ENCODE results near the gene VPS13C.

VPS13C gene

DNA sequence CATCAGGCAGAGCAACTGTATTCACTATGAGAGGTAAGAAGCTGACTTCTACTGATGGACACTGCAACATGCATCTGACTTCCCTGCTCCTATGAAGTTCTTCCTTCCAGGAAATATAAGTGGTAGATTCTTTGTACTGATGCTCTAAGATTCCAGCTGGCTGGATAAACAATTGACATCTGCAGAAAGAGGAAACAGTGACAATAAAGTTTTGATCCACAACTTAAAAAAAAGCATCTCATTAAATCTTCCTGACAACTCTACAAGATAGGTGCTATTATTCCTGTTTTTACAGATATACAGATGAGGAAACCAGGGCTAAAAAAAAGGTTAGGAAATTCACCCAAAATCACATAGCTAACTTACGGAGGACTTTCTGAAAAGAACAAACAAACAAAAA lies 142.8 kb downstream of the VPS13C start:
- no peak for DNase-seq

DNA sequence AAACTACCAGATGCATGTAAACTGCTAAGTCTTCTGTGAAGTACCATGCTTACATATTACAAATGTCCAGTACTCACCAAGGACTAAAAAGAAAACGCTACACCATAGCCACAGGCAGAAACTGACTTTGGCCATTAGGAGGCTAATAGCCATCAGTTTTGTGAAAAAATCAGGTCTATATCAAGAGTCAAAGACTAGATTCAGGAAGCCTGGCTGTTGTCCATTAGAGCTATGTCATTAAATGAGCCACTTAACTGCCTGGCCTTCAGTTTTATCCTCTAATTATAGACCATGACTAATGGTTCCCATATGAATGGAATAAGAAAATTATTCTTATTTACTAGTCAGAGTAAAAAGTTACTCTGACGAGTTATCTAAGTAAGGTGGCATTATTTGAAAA lies 144.1 kb downstream of the VPS13C start:
- DNase-seq = no peak

DNA sequence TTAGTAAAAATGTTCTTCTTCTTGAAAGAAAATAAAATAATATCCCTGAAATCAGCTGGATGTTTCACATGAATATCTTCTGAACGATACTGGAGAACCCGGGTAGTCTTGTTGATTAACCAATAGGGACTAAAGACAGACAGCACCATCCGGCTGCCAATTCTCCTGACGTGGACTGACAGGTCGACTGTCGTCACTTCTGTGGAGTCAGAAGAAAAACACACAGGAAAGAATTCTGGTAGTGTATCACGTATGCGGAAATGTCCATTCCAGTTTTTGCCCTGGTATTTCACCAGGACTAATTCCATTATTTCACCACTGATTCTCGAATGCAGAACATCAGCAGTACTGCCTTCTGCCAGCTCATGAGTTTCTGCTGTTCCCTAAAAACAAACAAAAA lies 144.6 kb downstream of the VPS13C start:
- DNase-seq = no peak

DNA sequence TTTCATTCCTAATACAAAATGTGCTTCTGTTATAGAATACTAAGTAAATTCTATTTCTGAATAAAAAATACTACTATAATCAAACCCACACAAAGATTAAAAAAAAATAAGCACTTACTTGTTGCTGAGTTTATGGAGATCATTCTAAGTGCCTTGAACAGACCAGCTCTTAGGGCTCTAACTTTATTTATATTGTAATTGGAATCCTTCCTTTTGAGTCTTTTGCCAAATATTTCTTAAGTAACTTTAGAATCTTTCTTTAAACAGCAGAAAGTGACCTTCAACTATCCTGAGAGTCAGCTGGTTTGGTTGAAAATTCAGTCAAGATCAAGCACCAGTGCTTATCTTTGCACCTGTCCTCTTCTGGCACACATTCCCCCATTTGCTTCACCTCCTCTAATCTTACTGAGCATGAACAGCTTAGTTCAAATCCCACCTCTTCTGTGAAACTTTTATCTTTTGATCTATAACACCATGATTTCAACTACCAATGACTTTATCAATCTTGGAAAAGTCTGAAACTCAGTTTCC lies 149.3 kb downstream of the VPS13C start:
- no peak for DNase-seq

DNA sequence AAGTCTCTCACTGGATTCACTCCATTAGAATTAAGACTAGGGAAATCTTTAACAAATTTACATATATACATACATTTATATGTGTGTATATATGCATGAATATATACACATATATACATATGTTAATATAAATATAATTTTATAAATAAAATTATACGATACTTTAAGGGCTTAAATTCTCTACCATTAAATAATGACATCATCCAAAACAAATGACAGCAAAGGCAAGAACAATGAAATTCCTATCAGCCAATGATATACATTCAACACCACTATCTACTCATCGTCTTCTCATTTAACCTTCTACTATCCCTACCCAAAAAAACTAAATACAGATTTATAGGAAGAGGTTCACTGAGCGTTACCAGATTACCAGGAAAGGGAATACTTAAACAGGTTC lies 152.0 kb downstream of the VPS13C start:
- no peak for DNase-seq

DNA sequence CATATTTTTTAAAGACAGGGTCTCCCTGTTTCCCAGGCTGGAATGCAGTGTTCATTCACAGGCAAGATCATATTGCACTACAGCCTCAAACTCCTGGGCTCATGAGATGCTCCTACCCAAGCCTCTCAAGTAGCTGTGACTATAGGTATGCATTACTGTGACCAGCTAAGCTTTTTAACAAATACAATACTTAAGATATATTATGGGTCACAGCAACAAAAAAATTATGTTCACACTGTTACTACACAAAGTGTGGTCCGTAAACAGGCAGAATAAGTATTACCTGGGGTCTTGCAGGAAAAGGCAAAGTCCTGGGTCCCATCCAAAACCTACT lies 152.5 kb downstream of the VPS13C start:
- DNase-seq = no peak

DNA sequence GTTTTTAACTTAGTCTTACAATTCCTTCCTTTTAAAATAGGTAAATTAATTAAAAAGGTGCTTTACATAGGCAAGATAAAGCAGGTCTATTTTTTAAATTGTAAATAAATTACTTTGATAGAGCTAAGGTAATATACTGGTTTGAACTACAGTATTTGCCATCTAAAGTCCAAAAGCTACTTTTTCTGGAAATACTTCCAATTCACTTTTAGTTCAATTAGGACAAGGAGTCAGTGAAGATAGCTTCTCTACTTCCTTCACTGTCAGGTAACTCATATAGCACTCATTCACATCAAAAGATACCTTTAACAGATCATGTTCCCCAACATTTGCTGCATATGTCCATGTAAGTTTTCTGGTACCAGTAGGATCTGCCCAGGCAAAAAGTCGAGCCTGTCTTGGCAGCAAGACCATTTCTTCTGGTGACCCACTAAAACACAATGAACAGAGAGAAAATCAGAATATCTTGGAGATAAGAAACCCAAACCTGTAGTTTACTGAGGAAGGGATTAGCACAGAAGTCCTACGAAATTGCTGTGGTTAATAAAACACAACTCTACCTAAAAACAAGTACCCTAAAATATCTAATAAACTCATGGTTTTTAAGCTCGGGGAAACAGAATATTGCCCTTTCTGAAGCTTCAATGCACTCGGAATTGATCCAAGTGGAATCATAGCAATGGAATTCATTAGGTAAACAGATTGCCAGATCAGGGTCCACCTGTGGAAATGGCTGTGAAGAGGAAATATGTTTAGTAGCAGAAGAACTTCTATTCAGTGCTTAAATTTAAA lies 153.1 kb downstream of the VPS13C start:
- no peak for DNase-seq

DNA sequence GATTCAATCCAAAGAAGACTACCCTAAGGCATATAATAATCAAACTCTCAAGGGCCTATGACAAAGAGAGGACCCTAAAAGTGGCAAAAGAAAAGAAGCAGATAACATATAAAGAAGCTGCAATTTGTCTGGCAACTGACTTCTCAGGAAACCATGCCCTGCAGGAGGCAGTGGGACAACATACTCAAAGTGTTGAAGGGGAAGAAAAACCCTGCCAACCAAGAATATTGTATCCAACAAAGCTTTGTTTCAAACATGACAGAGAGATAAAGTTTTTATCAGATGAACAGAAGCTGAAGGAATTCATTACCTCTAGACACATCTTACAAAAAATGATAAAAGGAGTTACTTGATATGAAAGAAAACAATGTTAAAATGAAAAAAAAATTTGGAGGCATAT lies 167.1 kb downstream of the VPS13C start:
- no peak for DNase-seq

DNA sequence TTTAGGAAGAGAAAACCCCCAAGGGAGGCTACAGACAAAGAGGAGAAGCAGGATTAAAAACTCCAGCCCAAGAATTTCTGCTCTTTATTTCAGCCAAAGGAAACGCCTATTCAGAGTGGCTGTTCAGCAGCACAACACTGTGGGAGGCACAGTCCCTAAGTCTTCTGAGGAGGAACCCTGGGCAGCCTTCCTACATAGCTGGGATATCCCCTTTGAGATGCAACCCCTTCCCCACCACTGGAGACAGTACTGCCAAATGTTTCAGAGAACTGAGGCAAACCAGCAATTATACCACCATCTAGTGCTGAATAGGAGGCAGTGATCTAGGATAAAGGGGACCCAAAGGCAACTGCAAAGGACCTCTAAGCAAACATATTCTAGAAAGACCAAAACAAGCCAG lies 168.1 kb downstream of the VPS13C start:
- no peak for DNase-seq

DNA sequence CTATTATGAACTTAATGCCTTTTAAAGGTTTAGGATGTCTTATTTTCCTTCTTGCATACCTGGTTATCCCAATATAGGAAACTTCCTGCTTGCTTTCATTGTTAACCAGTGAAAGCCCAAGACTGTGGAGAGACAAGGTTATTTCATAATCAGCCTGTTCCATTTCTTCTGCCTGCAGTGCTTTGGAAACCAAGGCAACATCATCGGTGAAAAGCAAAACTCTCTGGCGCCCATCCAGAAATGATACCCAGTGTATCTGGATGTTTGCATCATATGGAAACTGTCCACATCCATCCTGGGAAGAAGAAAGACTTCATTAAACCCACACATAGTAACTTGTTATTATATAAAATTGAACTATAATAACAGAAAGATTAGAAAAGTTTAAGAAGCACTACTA lies 170.1 kb downstream of the VPS13C start:
- DNase-seq = no peak

DNA sequence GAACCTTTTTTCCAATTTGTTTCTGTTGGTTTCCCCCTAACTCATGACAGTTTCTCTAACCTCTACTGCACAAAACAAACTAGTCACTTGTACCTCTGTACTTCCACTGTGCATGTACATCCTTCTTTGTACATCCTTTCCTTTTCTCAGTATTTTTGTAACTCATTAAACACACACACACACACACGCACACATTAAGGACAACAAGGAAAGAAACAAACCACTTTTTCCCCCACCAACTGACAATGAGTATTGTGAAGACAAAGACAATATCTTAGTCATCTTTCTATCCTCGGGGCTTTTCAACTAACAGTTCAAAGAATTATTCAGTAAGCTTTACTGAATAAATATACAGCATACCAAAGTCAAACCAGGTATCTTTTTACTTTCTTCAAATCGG lies 170.5 kb downstream of the VPS13C start:
- DNase-seq = no peak

DNA sequence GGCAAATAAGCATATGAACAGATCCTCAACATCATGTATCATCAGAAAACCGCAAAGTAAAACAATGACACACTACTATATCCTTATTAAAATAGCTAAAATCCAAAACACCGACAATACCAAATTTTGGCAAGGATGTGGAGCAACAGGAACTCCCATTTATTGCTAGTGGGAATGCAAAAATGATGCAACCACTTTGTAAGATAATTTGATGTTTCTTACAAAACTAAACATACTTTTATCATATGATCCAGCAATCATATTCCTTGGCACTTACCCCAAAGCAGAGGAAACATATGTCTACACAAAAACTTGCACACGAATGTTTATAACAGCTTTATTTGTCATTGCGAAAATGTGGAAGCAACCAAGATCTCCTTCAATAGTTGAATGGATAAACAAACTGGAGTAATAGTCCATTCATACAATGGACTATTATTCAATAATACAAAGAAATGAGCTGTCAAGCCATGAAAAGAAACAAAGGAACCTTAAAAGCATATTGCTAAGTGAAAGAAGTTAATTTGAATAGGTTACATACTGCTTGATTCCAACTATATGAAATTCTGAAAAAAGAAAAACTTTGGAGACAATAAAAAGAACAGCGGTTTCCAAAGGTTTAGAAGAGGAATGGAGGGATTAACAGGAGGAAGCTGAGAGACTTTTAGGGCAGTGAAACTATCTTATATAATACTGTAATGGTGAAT lies 172.0 kb downstream of the VPS13C start:
- DNase-seq = no peak

DNA sequence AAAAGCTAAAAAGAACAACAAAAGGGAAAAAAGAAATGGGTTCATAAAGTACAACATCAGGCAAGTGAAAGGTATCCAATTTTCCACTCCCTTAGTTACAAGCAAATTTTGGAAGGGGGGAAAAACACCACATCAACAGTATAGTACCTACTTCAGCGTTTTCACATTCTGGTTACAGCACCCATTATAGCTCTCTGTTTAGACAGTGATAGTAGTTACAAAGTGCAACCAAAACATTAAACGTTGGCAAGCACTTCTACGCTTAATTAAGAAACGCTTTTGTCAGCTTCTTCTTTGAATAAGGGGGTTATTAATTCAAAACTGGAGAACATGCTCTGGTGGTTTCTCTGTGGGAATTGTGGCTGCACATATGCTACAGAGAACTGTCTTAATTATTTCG lies 180.2 kb downstream of the VPS13C start:
- DNase-seq = no peak

DNA sequence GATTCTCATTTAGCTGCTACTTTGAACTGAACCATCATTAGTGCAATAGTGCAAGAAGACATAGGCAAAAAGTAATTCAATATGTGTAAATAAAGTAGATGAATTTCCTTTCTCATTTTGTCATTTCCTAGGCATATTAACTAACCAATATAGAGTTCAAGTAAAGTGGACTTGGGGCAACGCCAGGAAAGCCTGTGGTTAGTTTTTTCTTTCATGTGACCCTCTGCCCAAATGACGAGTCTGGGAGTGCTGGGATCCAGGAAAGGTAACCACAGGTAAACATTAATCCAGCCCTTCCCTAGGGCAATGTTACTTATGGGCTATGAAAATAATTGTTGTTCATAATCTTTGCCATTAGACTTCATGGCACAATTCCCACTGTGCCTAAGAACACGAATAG lies 181.0 kb downstream of the VPS13C start:
- no peak for DNase-seq

DNA sequence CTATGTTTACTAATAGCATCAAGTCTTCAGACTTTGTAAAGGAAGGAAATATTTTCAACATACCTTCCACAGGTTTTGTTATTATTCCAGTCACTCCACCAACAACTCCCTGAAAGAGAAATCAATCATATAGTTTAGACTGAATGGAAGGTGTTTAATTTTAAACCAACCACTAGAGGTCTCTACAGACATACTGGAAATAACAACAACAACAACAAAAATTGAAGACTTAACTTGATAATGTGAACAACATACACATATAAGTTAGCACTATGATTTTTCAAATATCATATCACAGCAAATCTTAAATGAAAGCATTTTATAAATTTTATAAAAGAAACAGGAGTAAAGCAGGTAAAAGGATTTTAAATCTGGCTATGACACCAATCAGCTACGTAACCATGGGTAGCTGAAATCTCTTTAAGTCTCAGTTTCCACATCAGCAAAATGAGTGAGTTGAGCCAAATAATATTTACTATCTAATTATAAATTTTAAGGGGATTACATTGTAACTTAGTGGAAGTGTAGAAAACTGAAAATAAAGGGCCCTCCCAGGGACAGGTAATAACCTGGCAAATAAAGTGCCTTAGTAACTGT lies 188.2 kb downstream of the VPS13C start:
- DNase-seq = peak; percentile 6

DNA sequence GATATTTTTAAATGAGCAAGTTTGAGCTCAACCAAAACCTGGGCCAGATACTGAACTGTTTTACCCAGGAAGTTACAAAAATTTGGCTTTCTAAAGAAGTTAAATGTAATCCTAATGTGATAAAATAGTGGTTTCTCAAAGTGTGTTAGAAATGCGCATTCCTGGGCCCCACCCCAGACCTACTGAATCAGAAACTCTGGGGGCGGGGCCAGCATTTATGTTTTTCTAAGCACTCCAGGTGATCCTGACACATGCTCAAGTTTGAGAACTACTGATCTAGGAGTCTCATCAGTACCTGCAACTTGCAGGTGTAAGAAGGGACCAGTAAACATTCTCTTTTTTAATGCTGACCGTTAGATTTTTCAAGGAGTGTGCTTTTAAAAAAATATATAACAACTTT lies 190.6 kb downstream of the VPS13C start:
- no peak for DNase-seq

DNA sequence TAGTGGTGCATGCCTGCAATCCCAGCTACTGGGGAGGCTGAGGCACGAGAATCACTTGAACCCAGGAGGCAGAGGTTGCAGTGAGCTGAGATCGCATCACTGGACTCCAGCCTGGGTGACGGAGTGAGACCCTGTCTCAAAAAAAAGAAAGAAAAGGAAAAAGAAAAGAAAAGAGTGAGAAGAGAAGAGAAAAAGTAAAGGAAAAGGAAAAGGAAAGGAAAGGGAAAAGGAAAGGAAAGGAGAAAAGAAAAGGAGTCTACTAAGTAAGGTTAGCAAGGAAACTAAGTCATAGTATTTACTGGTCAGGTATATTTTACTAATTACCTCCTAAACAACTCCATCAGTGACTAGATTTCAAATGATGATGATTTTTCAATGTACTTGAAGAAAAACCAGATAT lies 198.3 kb downstream of the VPS13C start:
- no peak for DNase-seq

DNA sequence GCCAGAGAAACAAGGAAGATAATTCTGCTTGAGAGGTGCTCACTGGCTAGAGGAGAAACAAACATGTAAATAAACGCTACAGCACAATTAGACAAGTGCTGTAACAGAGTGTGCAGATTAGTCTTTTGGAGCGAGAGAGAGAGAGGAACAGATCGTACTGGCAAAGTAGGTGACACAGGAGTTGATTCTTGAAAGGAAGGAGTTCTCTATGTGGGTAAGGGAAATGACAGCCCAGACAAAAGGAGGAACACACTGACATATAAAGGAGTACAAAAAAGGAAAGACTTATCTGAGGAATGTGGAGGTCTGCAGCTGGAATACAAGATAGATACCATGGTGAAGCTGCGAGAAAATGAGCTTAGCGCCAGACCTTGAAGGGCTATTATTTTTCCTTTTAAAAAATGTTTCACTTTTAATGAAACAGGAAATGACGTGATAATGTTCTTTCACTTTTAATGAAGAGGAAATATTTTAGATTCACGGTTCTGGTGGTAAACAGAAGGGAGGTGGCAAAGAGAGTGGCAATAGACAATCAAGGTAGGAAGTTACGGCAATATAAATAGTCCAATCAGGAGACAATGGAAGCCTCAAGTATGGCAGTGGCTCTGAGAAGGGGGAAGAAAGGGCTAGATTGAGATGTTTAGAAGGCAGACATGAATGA lies 202.9 kb downstream of the VPS13C start:
- peak; percentile 9 for DNase-seq

DNA sequence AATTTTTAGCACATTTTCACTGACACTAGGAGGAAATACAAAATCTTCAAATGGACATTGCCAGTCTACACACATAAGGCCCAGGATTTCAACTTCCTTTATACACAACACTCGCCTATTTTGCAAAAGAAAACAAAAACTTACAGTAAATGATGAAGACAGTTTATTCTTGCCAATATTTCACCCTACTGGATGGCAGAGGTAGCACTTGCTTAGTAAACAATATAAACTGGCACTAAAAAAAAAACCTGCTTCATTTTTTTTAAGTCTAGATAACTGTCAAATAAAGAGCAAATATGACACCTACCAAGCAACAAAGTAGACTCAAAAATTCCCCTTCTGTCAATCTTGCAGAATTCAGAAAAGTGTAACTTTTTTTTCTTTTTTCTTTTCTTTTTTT lies 204.0 kb downstream of the VPS13C start:
- DNase-seq = no peak

DNA sequence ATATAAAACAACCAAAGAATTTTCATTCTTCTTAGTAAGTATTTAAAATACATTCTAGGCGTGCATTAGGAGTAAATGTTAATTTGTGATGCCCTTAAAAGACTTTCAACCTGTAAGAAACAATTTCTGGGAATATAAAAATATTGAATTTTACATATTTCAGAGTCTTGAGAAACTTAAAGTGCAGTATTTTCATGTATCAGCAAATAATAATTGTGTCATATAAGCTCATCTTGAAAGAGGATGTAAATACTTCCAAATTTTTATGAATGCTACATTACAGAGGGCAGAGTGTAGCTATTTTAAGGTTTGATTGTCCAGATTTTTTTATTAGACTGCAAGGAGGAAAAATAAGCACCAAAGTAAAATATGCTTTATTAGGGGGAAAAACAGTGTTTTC lies 207.1 kb downstream of the VPS13C start:
- DNase-seq = no peak

DNA sequence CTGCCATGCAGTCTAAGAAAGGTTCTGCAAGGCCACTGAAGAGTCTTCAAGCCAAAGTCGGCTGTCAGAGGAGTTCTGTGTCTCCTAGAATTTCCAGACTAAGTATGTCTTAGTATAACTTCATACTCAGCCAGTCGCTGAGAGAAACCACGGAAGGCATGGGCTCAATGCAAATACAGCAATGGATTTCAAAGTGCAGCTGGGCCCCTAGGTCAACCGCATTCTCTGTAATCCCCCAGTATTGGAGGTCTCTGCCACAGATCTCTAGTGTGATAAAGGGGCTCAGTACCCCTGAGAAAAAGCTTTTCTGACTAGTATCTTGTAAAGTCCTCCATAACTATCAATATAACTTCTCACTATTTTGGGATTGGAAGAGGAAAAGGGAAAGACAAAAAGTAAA lies 208.3 kb downstream of the VPS13C start:
- DNase-seq = no peak

DNA sequence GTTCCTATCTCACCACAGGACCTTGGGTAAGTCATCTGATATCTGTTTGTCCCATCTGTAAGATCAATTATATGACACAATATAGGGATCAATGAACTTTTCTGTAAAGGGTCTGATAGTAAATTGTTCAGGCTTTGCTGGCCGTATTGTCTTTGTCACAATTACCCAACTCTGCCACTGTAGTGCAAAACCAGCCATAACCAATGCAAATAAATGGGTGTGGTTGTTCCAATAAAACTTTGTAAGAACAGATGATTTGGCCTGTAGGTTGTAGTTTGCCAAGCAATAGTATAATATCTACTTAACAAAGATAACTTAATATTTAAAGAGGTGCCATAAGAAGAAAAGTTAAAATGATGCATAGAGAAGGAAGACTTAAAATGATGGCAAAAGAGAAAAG lies 210.8 kb downstream of the VPS13C start:
- no peak for DNase-seq

DNA sequence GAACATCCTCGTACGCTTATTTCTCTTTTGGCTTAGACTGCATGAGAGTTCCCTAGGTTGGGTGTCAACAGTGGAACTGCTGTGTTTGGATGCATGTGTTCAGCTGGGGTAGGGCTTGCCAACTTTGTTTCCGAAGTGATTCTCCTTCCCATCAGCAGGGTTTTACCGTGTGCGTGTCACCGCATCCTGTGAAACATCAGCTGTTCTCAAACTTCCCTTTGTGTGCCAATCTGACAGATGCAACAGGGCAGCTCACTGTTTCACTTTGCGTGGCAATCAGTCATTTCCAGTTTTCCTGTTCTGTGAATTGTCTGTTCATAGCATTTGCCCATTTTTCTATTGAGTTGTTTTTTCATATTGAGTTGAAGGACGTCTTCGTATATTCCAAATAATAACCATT lies 218.8 kb downstream of the VPS13C start:
- DNase-seq = peak; percentile 78

DNA sequence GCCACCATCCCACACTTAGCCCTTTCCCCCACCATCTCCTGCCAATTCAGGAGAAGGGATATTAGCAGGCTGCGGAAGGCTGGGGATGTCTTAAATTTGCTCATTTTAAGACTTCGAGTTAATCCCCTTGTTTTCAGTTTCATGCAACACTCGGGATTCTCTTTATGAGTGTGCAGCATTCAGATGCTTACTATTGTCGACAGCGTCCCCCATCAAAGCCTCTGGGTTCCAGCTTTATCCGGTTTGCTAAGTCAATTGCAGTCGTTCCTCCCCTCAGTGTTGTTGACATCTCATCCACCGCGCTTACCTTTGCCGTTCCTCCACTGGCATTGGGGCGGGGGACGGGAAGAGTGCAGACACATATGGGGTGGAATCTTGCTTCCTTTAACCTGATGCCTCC lies 220.2 kb downstream of the VPS13C start:
- no peak for DNase-seq
